Fibroblast of upper back skin (primary cell): ENCODE measurements around the gene PATE4.

Experiments
- DNase-seq: peaks from one replicate; pipeline ENCODE4 v3.0.0-alpha.2; 2013

Gene PATE4

DNA sequence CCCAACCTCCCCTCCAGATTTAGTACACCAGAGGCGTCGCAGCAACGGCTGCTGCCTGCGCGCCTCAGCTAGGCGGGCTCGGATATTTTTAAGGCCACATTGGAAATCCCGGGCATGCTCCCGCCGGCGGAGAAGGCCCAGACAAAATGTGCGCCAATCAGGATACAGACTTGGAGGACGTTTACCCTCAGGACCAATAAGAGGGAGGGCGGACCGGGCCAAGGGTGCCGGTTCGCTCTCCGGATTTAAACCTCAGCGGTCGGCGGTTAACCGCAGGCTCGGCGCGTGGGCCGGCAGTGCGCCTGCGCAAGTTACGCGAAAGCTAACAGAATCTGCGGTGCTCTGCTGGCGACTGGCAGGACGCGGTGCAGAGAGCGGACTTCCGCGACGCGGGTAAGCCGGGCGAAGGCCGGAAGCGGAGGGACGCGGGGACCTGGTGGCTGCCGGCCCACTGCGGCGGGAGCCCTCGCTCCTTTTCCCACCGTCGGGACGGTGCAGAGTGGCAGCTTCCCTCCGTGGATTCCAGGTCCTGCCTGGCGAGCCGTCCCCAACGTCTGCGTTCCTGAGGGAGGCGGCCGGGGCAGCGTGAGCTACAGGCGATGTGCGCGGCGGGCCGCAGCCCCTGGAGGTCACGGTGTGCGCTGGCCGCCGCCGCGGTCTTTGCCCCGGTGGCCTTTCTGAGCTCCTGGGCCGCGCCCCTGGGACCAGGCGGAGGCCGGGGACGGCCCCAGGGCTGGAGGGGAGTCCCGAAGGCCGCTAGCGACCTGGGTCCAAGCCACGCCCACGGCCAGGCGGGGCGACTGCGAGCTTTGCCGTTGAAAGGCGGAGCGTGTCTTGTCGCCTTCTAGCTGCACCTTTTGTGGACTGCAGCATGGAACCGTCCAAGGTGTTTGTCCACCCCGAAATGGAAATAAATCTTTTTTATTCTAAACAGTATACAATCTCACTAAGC, 54.5 kb downstream of the PATE4 start, which contains the start of gene HYLS1:
Gene HYLS1 (plus strand): TSS at position 296 of the 952 bp plus-strand sequence. CDS start 11,701 bp downstream, outside the sequence.
- DNase-seq: peak; percentile 97
